A549 (cell line): ENCODE data around the gene NPM1.

Source experiments
- BCL3 ChIP-seq: fragments of >200 bp; sonication (Bioruptor Twin); formaldehyde crosslinking; IDR thresholded peaks from 3 replicates; pipeline ENCODE4 v1.6.1; 2016
- CEBPB ChIP-seq, 2 experiments: fragments of >200 bp in 1 of 2; sonication (Bioruptor Twin) in 1 of 2; formaldehyde crosslinking in 1 of 2; IDR thresholded peaks; 2 replicates each; pipeline ENCODE4 v1.6.1; 2012 to 2016
- CTCF ChIP-seq: fragments of >200 bp; sonication (Bioruptor Twin); formaldehyde crosslinking; IDR thresholded peaks from 3 replicates; pipeline ENCODE4 v1.5.1; 2016
- EP300 ChIP-seq, 2 experiments: fragments of >200 bp; sonication (Bioruptor Twin); formaldehyde crosslinking; IDR thresholded peaks; 2 replicates in 1 of 2; 3 replicates in 1 of 2; pipeline ENCODE4 v1.6.1; 2016 to 2017
- POLR2A ChIP-seq: IDR thresholded peaks from 2 replicates; pipeline ENCODE4 v1.6.1; 2012; ENCODE audit warnings: mild to moderate bottlenecking, low read length
- RNF2 ChIP-seq: fragments of 200-600 bp; sonication (generic); IDR thresholded peaks from 2 replicates; pipeline ENCODE4 v1.6.1; 2016; ENCODE audit warnings: low read depth, mild to moderate bottlenecking, antibody characterized with exemption, moderate library complexity, borderline replicate concordance
- TF ChIP-seq, protein P1 (sequence below): fragments of 200-600 bp; sonication (generic); IDR thresholded peaks from 2 replicates; pipeline ENCODE4 v1.6.1; 2016; ENCODE audit warnings: antibody characterized with exemption, mild to moderate bottlenecking, moderate library complexity
- TF ChIP-seq, protein P2 (sequence below): fragments of 150-350 bp; IDR thresholded peaks from 2 replicates; pipeline ENCODE4 v1.6.1; 2014; ENCODE audit warnings: low read depth, mild to moderate bottlenecking, low read length

GRCh38 chr5:171387970-171388815, 544 bp downstream of the NPM1 start:
- no peak for TF ChIP-seq CTCF
- no peak; the same call in 1 of the 3 replicates for TF ChIP-seq BCL3
- TF ChIP-seq, protein P1, sequence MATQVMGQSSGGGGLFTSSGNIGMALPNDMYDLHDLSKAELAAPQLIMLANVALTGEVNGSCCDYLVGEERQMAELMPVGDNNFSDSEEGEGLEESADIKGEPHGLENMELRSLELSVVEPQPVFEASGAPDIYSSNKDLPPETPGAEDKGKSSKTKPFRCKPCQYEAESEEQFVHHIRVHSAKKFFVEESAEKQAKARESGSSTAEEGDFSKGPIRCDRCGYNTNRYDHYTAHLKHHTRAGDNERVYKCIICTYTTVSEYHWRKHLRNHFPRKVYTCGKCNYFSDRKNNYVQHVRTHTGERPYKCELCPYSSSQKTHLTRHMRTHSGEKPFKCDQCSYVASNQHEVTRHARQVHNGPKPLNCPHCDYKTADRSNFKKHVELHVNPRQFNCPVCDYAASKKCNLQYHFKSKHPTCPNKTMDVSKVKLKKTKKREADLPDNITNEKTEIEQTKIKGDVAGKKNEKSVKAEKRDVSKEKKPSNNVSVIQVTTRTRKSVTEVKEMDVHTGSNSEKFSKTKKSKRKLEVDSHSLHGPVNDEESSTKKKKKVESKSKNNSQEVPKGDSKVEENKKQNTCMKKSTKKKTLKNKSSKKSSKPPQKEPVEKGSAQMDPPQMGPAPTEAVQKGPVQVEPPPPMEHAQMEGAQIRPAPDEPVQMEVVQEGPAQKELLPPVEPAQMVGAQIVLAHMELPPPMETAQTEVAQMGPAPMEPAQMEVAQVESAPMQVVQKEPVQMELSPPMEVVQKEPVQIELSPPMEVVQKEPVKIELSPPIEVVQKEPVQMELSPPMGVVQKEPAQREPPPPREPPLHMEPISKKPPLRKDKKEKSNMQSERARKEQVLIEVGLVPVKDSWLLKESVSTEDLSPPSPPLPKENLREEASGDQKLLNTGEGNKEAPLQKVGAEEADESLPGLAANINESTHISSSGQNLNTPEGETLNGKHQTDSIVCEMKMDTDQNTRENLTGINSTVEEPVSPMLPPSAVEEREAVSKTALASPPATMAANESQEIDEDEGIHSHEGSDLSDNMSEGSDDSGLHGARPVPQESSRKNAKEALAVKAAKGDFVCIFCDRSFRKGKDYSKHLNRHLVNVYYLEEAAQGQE = no peak; the same call in 1 of the 2 replicates
- no peak for TF ChIP-seq RNF2
- no peak for TF ChIP-seq EP300 (IDR thresholded peaks at IDR 0.05)
- TF ChIP-seq, protein P2, sequence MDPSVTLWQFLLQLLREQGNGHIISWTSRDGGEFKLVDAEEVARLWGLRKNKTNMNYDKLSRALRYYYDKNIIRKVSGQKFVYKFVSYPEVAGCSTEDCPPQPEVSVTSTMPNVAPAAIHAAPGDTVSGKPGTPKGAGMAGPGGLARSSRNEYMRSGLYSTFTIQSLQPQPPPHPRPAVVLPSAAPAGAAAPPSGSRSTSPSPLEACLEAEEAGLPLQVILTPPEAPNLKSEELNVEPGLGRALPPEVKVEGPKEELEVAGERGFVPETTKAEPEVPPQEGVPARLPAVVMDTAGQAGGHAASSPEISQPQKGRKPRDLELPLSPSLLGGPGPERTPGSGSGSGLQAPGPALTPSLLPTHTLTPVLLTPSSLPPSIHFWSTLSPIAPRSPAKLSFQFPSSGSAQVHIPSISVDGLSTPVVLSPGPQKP = no peak
- TF ChIP-seq CEBPB (IDR thresholded peaks at IDR 0.05) = no peak
- no peak; the same call in 1 of the 2 replicates for TF ChIP-seq POLR2A
